VCaP (cell line): ENCODE results near the gene SLC6A19.
"Not testable (repeated sequence)": the region's sequence is repeated elsewhere in the genome, so short reads cannot be mapped to it uniquely, and the experiment has no call there.

Experiments used
- H3K27ac ChIP-seq: fragments of 450-650 bp; 2 replicates; pipeline ENCODE4 v1.5.1; 2017
- CTCF ChIP-seq: fragments of 450-650 bp; conservative IDR thresholded peaks from 2 replicates; pipeline ENCODE4 v1.5.1; 2017; ENCODE audit warnings: mild to moderate bottlenecking, moderate library complexity

The SLC6A19 gene

GRCh38 chr5:1266791-1267190 is 65.4 kb downstream of the SLC6A19 start:
- no peak overlapping the region for H3K27ac ChIP-seq
- TF ChIP-seq CTCF = no peak

- not testable (repeated sequence) for H3K27ac ChIP-seq
Measured at GRCh38 chr5:1267464-1267863, 66.1 kb downstream of the SLC6A19 start.

- H3K27ac ChIP-seq = no peak overlapping the region
- no peak for TF ChIP-seq CTCF
Measured at GRCh38 chr5:1268056-1268455, 66.7 kb downstream of the SLC6A19 start.

GRCh38 chr5:1268666-1269065 is 67.3 kb downstream of the SLC6A19 start:
- no peak for TF ChIP-seq CTCF
- no peak overlapping the region for H3K27ac ChIP-seq

- H3K27ac ChIP-seq = no peak overlapping the region
- no peak for TF ChIP-seq CTCF
Measured at GRCh38 chr5:1270426-1270825, 69.0 kb downstream of the SLC6A19 start.

GRCh38 chr5:1270933-1271914 is 69.8 kb downstream of the SLC6A19 start:
- no peak for TF ChIP-seq CTCF
- H3K27ac ChIP-seq = no peak overlapping the region

GRCh38 chr5:1272201-1272600 is 70.8 kb downstream of the SLC6A19 start:
- TF ChIP-seq CTCF = no peak
- H3K27ac ChIP-seq = no peak overlapping the region

GRCh38 chr5:1273745-1274144 is 72.3 kb downstream of the SLC6A19 start:
- no peak for TF ChIP-seq CTCF
- H3K27ac ChIP-seq = no peak overlapping the region
